Hematopoietic multipotent progenitor cell treated with erythropoietin and hydrocortisone succinate and interleukin-3 and kit ligand, for 15 days (in vitro differentiated cells): ENCODE measurements around the gene MYZAP.

Experiments used
- DNase-seq: peaks from one replicate; pipeline ENCODE4 v3.0.0-alpha.2; 2015; ENCODE audit warnings: low spot score

MYZAP gene, protein sequence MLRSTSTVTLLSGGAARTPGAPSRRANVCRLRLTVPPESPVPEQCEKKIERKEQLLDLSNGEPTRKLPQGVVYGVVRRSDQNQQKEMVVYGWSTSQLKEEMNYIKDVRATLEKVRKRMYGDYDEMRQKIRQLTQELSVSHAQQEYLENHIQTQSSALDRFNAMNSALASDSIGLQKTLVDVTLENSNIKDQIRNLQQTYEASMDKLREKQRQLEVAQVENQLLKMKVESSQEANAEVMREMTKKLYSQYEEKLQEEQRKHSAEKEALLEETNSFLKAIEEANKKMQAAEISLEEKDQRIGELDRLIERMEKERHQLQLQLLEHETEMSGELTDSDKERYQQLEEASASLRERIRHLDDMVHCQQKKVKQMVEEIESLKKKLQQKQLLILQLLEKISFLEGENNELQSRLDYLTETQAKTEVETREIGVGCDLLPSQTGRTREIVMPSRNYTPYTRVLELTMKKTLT

DNA sequence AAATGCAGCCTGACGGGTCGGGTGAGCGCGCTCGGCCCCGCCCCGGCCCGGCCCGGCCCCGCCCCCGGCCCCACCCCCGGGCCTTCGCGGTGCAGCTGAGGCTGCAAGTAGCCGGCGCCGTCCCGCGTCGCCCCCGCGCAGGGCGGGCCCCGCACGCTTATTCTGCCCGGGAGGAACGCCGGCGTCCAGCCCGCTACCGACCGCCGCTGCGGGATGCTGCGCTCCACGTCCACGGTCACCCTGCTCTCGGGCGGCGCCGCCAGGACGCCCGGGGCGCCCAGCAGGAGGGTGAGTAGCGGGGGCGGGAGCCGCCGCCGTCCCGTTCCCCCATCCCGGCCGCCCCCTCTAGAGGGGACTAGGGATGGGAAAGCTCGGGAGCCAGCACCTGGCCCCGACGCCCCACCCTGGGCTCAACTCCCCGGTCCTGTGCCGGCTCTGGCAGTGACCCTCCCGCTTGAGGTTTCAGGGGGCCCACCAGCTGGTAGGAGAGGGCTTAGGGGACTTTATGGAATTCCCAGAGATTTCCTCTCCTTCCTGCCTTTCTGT is at the start of gene MYZAP:
Gene MYZAP (plus strand): TSS at position 83 of the 546 bp plus-strand sequence. CDS start 131 bp downstream, at position 214.
- DNase-seq, result peak; percentile 3

DNA sequence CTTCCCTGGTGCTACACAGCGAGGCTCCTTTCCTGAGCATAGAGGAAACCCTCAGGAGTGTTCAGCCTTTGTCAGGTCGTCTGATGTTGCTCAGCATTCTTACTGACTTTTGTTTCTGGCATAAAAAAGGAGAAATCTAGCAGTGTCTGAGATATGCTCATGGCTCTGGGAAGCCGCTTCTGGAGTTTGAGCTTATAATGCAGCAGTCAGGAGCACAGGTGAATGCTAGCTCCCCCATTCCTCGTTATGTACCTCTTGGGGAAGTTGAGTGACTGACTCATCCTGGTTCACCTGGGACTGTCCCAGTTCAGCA is 49.2 kb upstream of the MYZAP start:
- DNase-seq, result no peak

DNA sequence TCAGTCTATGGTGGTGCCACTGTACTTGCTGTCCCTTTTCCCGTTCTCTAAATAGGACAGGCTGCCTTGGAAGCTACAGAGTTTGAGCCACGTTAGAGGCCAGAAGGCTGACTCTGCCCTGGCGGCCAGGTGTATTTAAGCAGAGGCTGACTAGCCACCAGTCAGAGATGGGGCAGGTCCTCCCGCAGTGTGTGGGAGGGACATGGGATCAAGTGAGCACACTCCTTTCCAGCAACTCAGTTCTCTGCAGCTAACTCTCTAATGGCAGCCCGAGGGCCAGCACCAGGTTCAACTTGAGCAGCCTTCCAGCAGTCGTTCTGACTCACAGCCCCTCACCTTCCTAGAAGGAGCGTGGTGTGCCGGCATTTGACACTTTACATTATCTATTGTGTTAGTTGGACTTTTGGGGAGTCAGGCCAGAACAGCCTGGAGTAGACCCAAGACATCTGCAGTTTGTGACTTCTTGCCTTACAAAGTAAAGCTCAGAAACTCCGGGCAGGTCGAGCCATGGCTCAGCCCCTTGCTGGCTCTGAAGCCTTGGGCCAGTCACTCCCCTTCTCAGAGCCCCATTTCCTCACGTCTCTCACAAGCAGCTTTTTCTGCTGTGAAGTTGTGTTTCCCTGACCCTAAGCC is 46.7 kb upstream of the MYZAP start:
- no peak for DNase-seq

DNA sequence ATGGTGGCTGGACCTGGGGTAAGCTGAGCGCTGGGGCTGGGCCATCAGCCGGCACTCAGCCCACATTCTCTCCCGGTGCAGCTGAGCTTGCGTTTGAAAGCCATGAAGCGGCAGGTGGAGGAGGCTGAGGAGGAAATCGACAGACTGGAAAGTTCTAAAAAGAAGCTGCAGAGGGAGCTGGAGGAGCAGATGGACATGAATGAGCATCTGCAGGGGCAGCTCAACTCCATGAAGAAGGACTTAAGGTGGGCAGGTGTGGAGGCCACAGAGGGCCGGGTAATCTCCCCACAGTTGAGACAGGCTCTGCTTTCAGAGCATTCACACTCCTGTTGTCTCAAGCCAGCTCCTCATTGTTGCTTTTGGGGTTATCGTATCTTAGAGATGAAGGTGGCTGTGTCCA is 45.7 kb upstream of the MYZAP start:
- no peak for DNase-seq

DNA sequence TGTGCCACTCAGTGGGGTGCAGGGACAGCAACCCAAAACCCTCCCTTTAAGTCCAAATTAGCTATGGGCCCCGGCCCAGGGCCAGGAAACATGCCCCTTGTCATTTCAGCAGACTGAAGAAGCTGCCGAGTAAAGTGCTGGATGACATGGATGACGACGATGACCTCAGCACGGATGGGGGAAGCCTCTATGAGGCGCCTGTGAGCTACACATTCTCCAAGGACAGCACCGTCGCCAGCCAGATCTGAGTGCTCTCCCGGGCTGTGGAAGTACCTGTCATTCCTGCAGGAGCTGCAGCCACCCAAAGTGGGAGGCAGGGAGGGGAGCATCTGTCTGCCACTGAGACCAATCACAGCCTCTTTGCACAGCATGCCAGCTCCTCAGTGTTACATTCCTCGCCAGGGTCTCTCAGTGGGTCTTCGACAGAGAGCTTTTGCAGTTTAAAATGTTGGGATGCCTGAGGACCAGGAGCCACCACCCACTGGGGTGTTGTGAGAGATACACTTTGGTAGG is 44.4 kb upstream of the MYZAP start:
- no peak for DNase-seq

GRCh38 chr15:57548351-57548750 is 43.4 kb upstream of the MYZAP start:
- no peak for DNase-seq

- DNase-seq, result no peak
Measured at GRCh38 chr15:57548835-57549234, 42.9 kb upstream of the MYZAP start.

DNA sequence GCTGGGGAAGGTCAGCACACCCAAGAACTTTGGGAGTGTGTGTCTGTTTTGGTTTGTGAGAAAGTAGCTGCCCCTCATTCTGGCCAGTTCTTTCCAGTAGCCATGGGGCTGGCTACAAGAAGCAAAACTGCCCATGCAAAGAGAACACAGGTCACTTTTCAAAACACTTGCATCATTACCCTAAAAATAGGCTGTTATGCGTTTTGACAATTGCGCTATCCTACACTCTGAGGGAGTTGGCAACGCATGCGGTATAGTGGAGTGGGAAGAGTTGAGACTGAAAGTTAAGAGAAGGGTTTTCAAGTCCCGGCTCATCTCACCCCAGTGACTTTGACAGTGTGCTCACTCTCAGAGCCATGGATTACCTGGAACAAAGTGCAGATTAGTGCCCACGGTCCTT is 41.8 kb upstream of the MYZAP start:
- DNase-seq, result no peak

DNA sequence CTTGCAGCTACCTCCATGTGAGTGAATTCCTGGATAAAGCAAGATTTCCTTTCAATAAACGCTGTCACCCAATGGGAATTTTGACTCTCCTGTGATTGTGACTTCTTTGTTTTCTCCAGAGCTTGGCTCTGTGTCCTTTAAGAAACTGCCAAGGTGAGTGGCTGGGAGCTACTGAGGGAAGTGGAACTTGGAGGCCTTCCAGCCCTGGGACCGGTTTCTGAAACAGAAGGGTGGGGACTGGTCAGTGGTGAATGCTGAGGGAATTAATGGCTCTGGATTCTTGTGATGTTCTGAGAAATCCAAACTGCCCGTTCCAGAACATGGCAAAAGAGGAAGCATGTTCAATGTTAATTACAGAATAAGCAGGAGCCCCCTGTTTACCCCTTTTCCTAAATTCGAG is 41.1 kb upstream of the MYZAP start:
- no peak for DNase-seq

- no peak for DNase-seq
Measured at GRCh38 chr15:57551715-57552677, 39.7 kb upstream of the MYZAP start.

DNA sequence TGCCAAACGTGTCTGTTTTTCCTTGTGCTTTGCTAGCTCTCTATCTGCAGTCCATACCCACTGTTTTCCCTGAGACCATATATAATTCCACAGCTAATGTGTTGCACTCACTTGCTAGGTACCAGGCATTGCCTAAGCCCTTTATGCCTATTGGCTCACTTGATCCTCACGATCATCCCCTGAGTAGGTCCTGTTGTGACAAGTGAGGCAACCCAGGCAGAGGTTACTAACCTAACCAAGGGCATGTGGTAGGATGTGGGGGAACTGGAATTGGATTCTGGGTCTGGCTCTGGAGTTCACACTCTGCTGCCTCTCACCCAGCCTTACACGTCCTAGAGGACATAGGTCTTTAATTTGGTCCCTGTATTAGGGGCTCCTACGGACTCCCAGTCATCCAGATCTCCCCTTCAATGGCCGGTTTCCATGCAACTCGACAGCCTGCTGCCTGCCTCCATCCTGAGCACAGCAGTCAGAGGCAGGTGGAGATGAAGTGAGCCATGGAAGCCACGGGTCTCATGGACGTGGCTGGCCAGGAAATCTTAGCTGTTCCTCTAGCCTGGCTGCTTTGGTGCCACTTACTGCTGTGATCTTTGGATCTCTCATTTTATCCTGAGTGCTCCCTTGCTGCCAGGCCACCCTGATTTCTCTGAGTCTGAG is 38.9 kb upstream of the MYZAP start:
- DNase-seq, result no peak

DNA sequence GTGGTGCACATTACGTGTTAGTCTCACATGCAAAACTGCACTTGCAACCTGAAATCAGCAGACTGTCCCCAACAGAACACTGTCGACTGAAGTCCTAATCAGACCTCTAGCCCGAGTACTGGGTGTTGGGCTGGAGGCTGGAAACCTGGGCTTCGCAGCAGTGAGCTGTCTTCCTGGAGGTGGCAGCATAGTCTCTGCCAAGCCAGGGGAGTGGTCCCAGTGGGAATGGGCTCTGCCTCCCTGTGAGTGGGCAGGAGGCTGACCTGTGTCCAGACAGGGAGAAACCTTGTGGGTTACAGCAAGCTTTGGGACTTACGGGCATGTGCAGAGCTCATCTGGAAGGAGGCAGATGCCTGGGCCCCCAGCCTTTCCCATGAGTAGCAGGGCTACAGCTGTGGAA is 38.2 kb upstream of the MYZAP start:
- no peak for DNase-seq

- DNase-seq, result no peak
Measured at GRCh38 chr15:57554063-57554811, 37.5 kb upstream of the MYZAP start.

DNA sequence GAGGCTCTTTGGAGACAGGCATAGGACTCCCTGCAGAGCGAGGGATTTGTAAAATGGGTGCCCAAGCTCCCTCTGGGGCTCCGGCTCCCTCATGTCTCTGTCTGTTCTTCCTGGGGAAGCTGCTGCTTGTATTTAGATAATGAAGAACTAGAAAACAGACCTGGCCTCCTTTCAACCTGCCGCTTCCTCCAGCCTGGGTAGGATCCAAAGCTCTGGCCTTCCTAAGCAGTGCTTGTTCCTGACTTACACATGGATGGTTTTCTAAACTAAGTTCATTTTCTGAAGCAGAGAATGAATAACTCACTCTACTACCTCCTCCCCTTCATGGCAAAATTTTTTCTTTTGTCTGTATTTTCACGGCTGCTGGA is 36.9 kb upstream of the MYZAP start:
- no peak for DNase-seq

DNA sequence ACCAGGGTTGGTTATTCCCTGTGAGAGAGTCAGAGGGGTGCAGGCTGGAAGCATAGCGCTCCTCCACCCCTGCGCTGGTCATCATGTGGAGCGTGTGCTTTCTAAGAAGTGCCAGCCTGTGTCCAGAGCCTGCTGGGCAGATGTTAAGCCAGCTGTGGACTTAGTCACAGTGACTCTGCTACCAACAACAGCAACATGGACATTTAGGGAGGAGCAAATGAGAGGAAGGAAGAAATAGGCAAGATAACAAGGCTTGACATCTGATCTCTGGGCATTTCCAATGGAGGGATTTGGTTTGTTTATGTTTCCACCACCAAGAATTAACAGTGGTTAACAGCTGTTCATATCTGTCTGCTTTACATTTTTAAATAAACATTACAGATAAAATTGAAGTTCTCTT is 36.4 kb upstream of the MYZAP start:
- DNase-seq, result no peak

DNA sequence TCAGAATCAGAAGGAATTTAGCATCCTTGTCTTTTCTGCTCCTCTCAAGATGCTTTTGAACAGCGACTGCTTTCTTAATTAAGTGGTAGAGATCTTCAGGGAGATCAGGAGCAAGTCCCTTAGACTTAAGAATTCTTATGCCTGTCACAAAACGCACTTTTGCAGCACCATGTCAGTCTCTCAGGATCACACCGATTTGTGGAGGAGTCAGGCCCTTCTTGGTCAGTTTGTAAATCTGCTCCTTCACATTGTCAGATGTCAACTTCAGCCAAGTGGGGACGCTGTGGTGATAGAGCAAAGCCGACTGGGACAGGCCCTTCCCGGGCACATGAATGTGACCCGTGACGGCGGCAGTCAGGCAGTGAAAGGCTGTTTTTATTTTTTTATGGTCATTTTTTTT is 35.7 kb upstream of the MYZAP start:
- DNase-seq, result no peak

GRCh38 chr15:57557267-57557666 is 34.4 kb upstream of the MYZAP start:
- DNase-seq, result no peak

DNA sequence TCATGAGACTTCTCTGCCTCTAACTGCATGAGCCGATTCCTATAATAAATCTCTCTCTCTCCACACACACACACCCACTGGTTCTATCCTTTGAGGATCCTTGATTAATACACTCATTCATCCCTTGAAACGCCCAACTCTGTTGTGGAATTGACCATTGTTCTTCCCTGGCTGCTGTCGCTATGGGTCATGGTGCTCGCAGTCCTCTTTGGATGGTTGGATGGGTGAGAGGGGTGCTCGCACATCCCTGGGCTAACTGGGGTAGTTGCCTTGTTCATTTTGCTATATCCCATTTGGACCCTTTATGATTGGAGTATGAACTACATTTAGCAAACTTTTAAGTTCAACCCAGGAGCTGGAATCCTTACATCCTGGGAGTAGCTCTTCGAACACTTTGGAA is 33.9 kb upstream of the MYZAP start:
- no peak for DNase-seq

GRCh38 chr15:57559875-57560274 is 31.8 kb upstream of the MYZAP start:
- DNase-seq, result peak; percentile 60

- peak; percentile 64 for DNase-seq
Measured at GRCh38 chr15:57561041-57561711, 30.5 kb upstream of the MYZAP start.
